Common myeloid progenitor, CD34-positive (primary cell): ENCODE data around the gene PRRT1.

ENCODE experiments used
- CTCF ChIA-PET: fragments of 350-600 bp; sonication (Branson Sonifier 250); formaldehyde crosslinking; loops from one replicate; lab custom pipeline; 2021; ENCODE audit warnings: antibody characterized with exemption; lab: Charles Lee
- POLR2A ChIA-PET: fragments of 350-600 bp; sonication (Branson Sonifier 250); formaldehyde crosslinking; loops from one replicate; lab custom pipeline; 2021; ENCODE audit warnings: antibody characterized with exemption; lab: Charles Lee
- DNase-seq, 3 donors: peaks; one replicate each; pipeline versions ENCODE4 v3.0.0 to v3.0.0-alpha.2; 2013
- H3K27ac ChIP-seq, 2 experiments: 1 replicate in 1 of 2; 2 replicates in 1 of 2; pipeline ENCODE4 v1.7.0; 2013; ENCODE audit warnings: inconsistent platforms in 2 of 2, low read length in 2 of 2, mild to moderate bottlenecking in 2 of 2, low read depth in 1 of 2, moderate library complexity in 1 of 2; ENCODE audit not compliant: severe bottlenecking in 2 of 2, insufficient read depth in 1 of 2, poor library complexity in 1 of 2
- H3K27me3 ChIP-seq, 5 experiments: replicated peaks in 2 of 5; 1 replicate in 3 of 5; 2 replicates in 2 of 5; pipeline versions ENCODE4 v1.6.1 to v1.7.0; 2013; ENCODE audit warnings: low read length in 4 of 5, mild to moderate bottlenecking in 2 of 5, moderate library complexity in 2 of 5, inconsistent platforms in 1 of 5; ENCODE audit not compliant: insufficient read depth in 5 of 5, control insufficient read depth in 4 of 5
- H3K36me3 ChIP-seq, 4 experiments: 1 replicate in 2 of 4; 2 replicates in 2 of 4; pipeline versions ENCODE4 v1.6.1 to v1.7.0; 2013; ENCODE audit warnings: low read length in 3 of 4, control low read depth in 1 of 4, mild to moderate bottlenecking in 1 of 4; ENCODE audit not compliant: control insufficient read depth in 4 of 4, insufficient read depth in 4 of 4
- H3K4me1 ChIP-seq, 4 experiments: 1 replicate in 3 of 4; 2 replicates in 1 of 4; pipeline versions ENCODE4 v1.6.1 to v1.7.1; 2013; ENCODE audit warnings: low read length in 3 of 4, mild to moderate bottlenecking in 3 of 4, control low read depth in 1 of 4, inconsistent platforms in 1 of 4, moderate library complexity in 1 of 4; ENCODE audit not compliant: control insufficient read depth in 4 of 4, insufficient read depth in 4 of 4; ENCODE audit errors: control extremely low read depth in 1 of 4
- H3K4me3 ChIP-seq, 7 experiments: 1 replicate in 4 of 7; 2 replicates in 3 of 7; pipeline versions ENCODE4 v1.5.1 to v1.7.0; 2013; ENCODE audit warnings: mild to moderate bottlenecking in 7 of 7, low read length in 6 of 7, moderate library complexity in 6 of 7, inconsistent platforms in 2 of 7, low read depth in 2 of 7, control low read depth in 1 of 7; ENCODE audit not compliant: insufficient read depth in 4 of 7, control insufficient read depth in 1 of 7; ENCODE audit errors: extremely low read depth in 1 of 7
- H3K9me3 ChIP-seq, 5 experiments: 1 replicate in 4 of 5; 2 replicates in 1 of 5; pipeline versions ENCODE4 v1.6.1 to v1.7.1; 2013; ENCODE audit warnings: low read length in 4 of 5, mild to moderate bottlenecking in 2 of 5, inconsistent platforms in 1 of 5, low read depth in 1 of 5, moderate library complexity in 1 of 5; ENCODE audit not compliant: control insufficient read depth in 4 of 5, insufficient read depth in 2 of 5; ENCODE audit errors: control extremely low read depth in 1 of 5
- WGBS: methylation state at CpG from one replicate; pipeline ENCODE4 v1.1.5; 2013; ENCODE audit not compliant: insufficient coverage; 5-methylcytosine and 5-hydroxymethylcytosine counted together

The PRRT1 gene

GRCh38 chr6:32183483-32184083 is 31.8 kb upstream of the PRRT1 start:
- WGBS: 98% methylated on average over 13 of the region's 15 CpGs
- no peak for DNase-seq
- no peak overlapping the region for H3K4me3 ChIP-seq
- peaks cover 10 to 66% (median 47%) of the 10 kb centered on the region in 4 experiments for H3K36me3 ChIP-seq
- H3K27me3 ChIP-seq: no peaks in the 10 kb centered on the region
- POLR2A ChIA-PET: no interaction called here
- H3K27ac ChIP-seq: peak overlapping the region in 1 of 2 experiments; percentile 54
- H3K9me3 ChIP-seq: no peaks in the 10 kb centered on the region
- peaks cover 9 to 47% (median 38%) of the 10 kb centered on the region in 4 experiments for H3K4me1 ChIP-seq
- CTCF ChIA-PET: interaction anchor here (1.8 to 2.3 kb wide), 2 partner anchors 9 to 13 kb away, joined by 5 to 10 read pairs; partner anchors contain the start of gene GPSM3

- H3K27ac ChIP-seq: peak overlapping the region in 1 of 2 experiments; percentile 65
- peaks cover 9 to 42% (median 33%) of the 10 kb centered on the region in 4 experiments for H3K4me1 ChIP-seq
- H3K36me3 ChIP-seq: peaks cover 10 to 63% (median 46%) of the 10 kb centered on the region in 4 experiments
- no peaks in the 10 kb centered on the region for H3K9me3 ChIP-seq
- CTCF ChIA-PET: interaction anchor here (1.1 to 2.3 kb wide), 4 partner anchors 8 to 14 kb away, joined by 3 to 10 read pairs (median 5); partner anchors contain the start of gene GPSM3
- H3K4me3 ChIP-seq: no peak overlapping the region
- no peaks in the 10 kb centered on the region for H3K27me3 ChIP-seq
- POLR2A ChIA-PET: interaction anchor here (0.7 kb wide), 1 partner anchor 8 kb away, joined by 3 read pairs; no protein-coding TSS in a partner anchor
- 100% methylated on average over 2 of the region's 3 CpGs for WGBS
- DNase-seq: no peak
Measured at GRCh38 chr6:32183030-32183429, 31.3 kb upstream of the PRRT1 start.

GRCh38 chr6:32182555-32182981 is 30.8 kb upstream of the PRRT1 start:
- Histone ChIP-seq H3K27me3 (no peaks in the 10 kb centered on the region), H3K27ac (peak overlapping the region in 1 of 2 experiments; percentile 65), H3K4me3 (no peak overlapping the region), H3K36me3 (peaks cover 10 to 59% (median 44%) of the 10 kb centered on the region in 4 experiments), H3K9me3 (no peaks in the 10 kb centered on the region), H3K4me1 (peaks cover 9 to 39% (median 29%) of the 10 kb centered on the region in 4 experiments)
- 96% methylated on average over 8 of the region's 10 CpGs for WGBS
- DNase-seq: no peak
- CTCF ChIA-PET: interaction anchor here (1.1 to 2.3 kb wide), 5 partner anchors 8 to 14 kb away, joined by 3 to 10 read pairs (median 5); partner anchors contain the start of gene GPSM3
- POLR2A ChIA-PET: interaction anchor here (0.7 kb wide), 1 partner anchor 8 kb away, joined by 3 read pairs; no protein-coding TSS in a partner anchor

GRCh38 chr6:32181915-32182529 is 30.3 kb upstream of the PRRT1 start:
- 95% methylated on average over 8 of the region's 10 CpGs for WGBS
- H3K27ac ChIP-seq: peak overlapping the region in 1 of 2 experiments; percentile 65
- no peak for DNase-seq
- H3K4me3 ChIP-seq: no peak overlapping the region
- H3K36me3 ChIP-seq: peaks cover 10 to 54% (median 40%) of the 10 kb centered on the region in 4 experiments
- peaks cover 10 to 39% (median 29%) of the 10 kb centered on the region in 4 experiments for H3K4me1 ChIP-seq
- H3K9me3 ChIP-seq: no peaks in the 10 kb centered on the region
- ChIA-PET POLR2A (interaction anchor here (1.1 kb wide), 1 partner anchor 13 kb away, joined by 3 read pairs; no protein-coding TSS in a partner anchor), CTCF (interaction anchor here (0.6 to 2.3 kb wide), 6 partner anchors 9 to 52 kb away, joined by 3 to 10 read pairs (median 4); partner anchors contain the start of gene GPSM3)
- H3K27me3 ChIP-seq: no peaks in the 10 kb centered on the region

GRCh38 chr6:32181148-32181702 is 29.5 kb upstream of the PRRT1 start:
- H3K27me3 ChIP-seq: no peaks in the 10 kb centered on the region
- POLR2A ChIA-PET: interaction anchor here (1.1 kb wide), 1 partner anchor 14 kb away, joined by 3 read pairs; no protein-coding TSS in a partner anchor
- H3K9me3 ChIP-seq: no peaks in the 10 kb centered on the region
- peak overlapping the region in 1 of 2 experiments; percentile 25 for H3K27ac ChIP-seq
- peaks cover 10 to 46% (median 33%) of the 10 kb centered on the region in 4 experiments for H3K36me3 ChIP-seq
- no peak for DNase-seq
- 92% methylated on average over 8 of the region's 15 CpGs for WGBS
- CTCF ChIA-PET: interaction anchor here (1.4 kb wide), 1 partner anchor 13 kb away, joined by 4 read pairs; no protein-coding TSS in a partner anchor
- H3K4me1 ChIP-seq: peaks cover 16 to 39% (median 30%) of the 10 kb centered on the region in 4 experiments
- no peak overlapping the region for H3K4me3 ChIP-seq

- POLR2A ChIA-PET: interaction anchor here (1.1 to 1.5 kb wide), 3 partner anchors 9 to 13 kb away, joined by 3 to 6 read pairs (median 5); partner anchors contain the start of genes GPSM3 and PBX2
- H3K4me1 ChIP-seq: peaks cover 21 to 47% (median 41%) of the 10 kb centered on the region in 4 experiments
- no peak for DNase-seq
Measured at GRCh38 chr6:32179766-32180405, 28.1 kb upstream of the PRRT1 start.

More at GRCh38 chr6:32179766-32180405, 28.1 kb upstream of the PRRT1 start:
- H3K9me3 ChIP-seq: no peaks in the 10 kb centered on the region
- H3K36me3 ChIP-seq: peaks cover 10 to 41% (median 31%) of the 10 kb centered on the region in 4 experiments
- CTCF ChIA-PET: interaction anchor here (1.2 to 2.1 kb wide), 6 partner anchors 9 to 61 kb away, joined by 3 to 13 read pairs (median 6); partner anchors contain the start of gene GPSM3
- WGBS: 87% methylated on average over 9 of the region's 10 CpGs
- H3K27ac ChIP-seq: no peak overlapping the region
- peak overlapping the region in 2 of 7 experiments; percentile 90 to 92 for H3K4me3 ChIP-seq
- no peaks in the 10 kb centered on the region for H3K27me3 ChIP-seq
